ENCODE measurements around the gene GARNL3. TPM values are rescaled to one million over a fixed set of nuclear protein-coding genes. Genes with fewer than 3 reads are reported as not detected.

The GARNL3 gene
- total RNA-seq, 1 donor from 2014 or later: 22.9 TPM

DNA sequence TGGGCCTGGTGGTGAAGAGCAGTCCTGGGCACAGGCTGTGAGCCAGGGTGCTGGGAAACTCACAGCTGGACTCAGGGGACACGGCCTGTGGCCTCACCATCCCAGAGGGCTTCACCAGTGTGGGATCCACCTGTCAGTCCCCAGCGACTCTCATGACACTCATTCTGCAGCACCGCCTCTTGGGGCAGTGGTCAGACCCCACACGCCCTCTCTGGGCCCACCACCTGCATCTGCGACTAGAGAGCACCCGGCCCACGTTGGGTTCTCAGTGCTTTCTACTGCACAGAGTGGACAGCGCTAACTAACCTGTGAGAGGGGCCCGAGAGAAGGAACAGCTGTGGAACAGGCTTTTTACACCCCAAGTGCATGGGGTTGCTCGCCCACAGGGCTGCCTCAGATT is 45.8 kb upstream of the GARNL3 start:
- Histone ChIP-seq H3K9me3 (replicated peaks) (no peaks in the 10 kb centered on the region), H3K27ac (replicated peaks) (no peak overlapping the region), H3K4me1 (peaks cover 5% of the 10 kb centered on the region), H3K36me3 (peaks cover 5% of the 10 kb centered on the region), H3K27me3 (ENCODE audit: low read depth) (no peaks in the 10 kb centered on the region), H3K4me3 (no peak overlapping the region)
- intact Hi-C loops (cut with micrococcal nuclease): no loop called here
- no peak for DNase-seq
- TF ChIP-seq, protein P1, sequence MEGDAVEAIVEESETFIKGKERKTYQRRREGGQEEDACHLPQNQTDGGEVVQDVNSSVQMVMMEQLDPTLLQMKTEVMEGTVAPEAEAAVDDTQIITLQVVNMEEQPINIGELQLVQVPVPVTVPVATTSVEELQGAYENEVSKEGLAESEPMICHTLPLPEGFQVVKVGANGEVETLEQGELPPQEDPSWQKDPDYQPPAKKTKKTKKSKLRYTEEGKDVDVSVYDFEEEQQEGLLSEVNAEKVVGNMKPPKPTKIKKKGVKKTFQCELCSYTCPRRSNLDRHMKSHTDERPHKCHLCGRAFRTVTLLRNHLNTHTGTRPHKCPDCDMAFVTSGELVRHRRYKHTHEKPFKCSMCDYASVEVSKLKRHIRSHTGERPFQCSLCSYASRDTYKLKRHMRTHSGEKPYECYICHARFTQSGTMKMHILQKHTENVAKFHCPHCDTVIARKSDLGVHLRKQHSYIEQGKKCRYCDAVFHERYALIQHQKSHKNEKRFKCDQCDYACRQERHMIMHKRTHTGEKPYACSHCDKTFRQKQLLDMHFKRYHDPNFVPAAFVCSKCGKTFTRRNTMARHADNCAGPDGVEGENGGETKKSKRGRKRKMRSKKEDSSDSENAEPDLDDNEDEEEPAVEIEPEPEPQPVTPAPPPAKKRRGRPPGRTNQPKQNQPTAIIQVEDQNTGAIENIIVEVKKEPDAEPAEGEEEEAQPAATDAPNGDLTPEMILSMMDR (IDR thresholded peaks at IDR 0.05; ENCODE audit: borderline replicate concordance): no peak

DNA sequence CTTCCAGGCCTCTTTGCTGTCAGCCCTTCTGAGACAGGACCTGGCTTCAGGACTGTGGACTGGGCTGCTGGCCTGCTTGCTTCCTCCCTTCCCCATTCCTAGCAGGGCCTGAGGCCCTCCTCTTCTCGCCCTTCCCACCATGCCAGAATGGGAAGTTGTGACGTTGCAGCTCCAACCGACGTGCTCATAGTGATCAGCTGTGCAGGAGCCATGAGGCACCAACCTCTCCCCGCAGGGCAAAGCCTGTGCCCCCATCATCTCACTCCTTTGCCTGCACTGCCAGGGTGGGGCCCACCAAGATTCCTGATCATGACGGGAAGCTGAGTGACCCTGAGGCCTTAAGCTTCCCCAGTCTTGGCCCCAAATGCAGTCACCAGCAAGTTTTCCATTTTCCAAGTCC is 45.1 kb upstream of the GARNL3 start:
- Histone ChIP-seq H3K4me3 (no peak overlapping the region), H3K27me3 (ENCODE audit: low read depth) (no peaks in the 10 kb centered on the region), H3K27ac (replicated peaks) (no peak overlapping the region), H3K36me3 (peaks cover 5% of the 10 kb centered on the region), H3K4me1 (peaks cover 12% of the 10 kb centered on the region), H3K9me3 (replicated peaks) (no peaks in the 10 kb centered on the region)
- TF ChIP-seq, protein P1 (IDR thresholded peaks at IDR 0.05; ENCODE audit: borderline replicate concordance): no peak
- DNase-seq: no peak
- intact Hi-C loops (cut with micrococcal nuclease): no loop called here

DNA sequence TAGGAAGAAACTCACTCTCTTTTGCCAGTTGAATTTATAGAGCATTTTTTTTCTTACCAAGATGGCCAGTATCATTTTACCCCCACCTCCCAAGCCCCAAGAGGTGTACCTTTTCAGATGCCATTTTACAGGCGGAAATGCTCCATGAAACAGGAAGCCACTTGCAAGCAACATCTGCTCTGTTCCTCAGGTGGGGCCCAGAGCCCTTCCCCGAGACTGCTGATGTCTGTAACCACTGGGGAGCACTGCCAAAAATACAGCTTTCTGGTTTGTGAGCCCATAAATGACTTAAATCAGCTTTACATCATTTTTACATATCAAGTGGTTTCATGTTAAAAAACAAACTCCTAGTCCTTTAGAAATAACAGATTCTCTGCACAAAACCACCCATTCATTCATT is 42.9 kb upstream of the GARNL3 start:
- no peaks in the 10 kb centered on the region for H3K27me3 ChIP-seq (ENCODE audit: low read depth)
- H3K36me3 ChIP-seq: peaks cover 5% of the 10 kb centered on the region
- no peak overlapping the region for H3K4me3 ChIP-seq
- H3K9me3 ChIP-seq (replicated peaks): no peaks in the 10 kb centered on the region
- no peak for DNase-seq
- TF ChIP-seq, protein P1 (IDR thresholded peaks at IDR 0.05; ENCODE audit: borderline replicate concordance): no peak
- no peak overlapping the region for H3K27ac ChIP-seq (replicated peaks)
- peaks cover 23% of the 10 kb centered on the region for H3K4me1 ChIP-seq
- intact Hi-C loops (cut with micrococcal nuclease): loop anchor here (10.0 kb wide), 1 partner anchor 83 kb away; no protein-coding TSS in a partner anchor

DNA sequence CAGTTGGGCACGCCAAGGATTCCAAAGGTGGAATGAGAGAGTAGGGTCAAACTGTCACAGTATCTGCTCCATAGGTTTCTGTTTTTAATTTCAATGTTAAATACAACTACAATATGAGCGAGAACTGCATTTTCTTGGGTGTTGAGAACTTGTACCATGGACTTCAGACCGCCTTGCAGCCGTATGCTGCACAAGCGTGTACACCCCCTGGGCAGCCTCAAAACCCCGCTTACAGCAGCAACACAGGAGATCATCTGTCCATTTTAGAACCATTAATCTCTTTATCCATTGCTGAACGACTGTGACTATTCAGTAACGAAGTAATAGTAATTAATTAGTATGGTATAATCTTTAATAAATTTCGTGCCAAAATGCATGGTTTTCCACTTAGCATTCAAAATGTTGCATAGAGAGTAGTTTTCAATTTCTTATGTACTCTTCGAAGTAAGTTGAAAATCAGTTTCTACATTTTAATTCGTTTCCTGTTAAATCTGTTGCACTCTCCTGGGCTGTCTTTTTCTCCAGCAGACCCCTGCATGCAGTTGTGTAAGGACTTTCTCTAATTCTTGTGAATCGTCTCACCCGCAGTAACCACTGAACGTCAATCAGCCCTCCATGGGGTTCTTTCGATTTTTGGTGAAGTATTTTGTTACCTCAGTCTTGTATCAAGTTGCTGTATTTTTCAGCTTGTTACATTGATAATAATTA is 42.0 kb upstream of the GARNL3 start:
- Histone ChIP-seq H3K27me3 (ENCODE audit: low read depth) (no peaks in the 10 kb centered on the region), H3K4me3 (no peak overlapping the region), H3K27ac (replicated peaks) (no peak overlapping the region), H3K36me3 (peaks cover 5% of the 10 kb centered on the region), H3K9me3 (replicated peaks) (no peaks in the 10 kb centered on the region), H3K4me1 (peaks cover 23% of the 10 kb centered on the region)
- intact Hi-C loops (cut with micrococcal nuclease): loop anchor here (10.0 kb wide), 1 partner anchor 82 kb away; no protein-coding TSS in a partner anchor
- TF ChIP-seq, protein P1 (IDR thresholded peaks at IDR 0.05; ENCODE audit: borderline replicate concordance): no peak
- DNase-seq: no peak

DNA sequence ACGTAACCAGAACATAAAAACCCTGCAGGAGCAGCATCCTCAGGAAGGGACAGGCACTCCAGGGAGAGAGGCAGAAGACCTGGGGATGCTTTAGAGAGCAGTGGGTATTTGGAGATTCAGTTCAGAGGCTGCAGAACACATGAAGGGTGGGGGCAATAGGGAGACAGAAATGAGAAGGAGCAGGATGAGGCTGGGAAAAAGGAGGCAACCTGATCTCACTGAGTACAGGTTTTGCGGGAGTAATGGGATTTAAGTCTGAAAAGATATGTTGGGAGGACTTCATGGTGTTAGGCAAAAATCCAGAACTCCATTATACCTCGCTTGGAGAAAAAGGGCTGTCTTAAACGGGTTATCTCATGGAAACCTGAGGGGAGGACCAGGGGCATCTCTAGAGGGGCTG is 41.3 kb upstream of the GARNL3 start:
- H3K27me3 ChIP-seq (ENCODE audit: low read depth): no peaks in the 10 kb centered on the region
- H3K36me3 ChIP-seq: peaks cover 5% of the 10 kb centered on the region
- no peak overlapping the region for H3K27ac ChIP-seq (replicated peaks)
- intact Hi-C loops (cut with micrococcal nuclease): loop anchor here (10.0 kb wide), 1 partner anchor 82 kb away; no protein-coding TSS in a partner anchor
- TF ChIP-seq, protein P1 (IDR thresholded peaks at IDR 0.05; ENCODE audit: borderline replicate concordance): no peak
- no peak overlapping the region for H3K4me3 ChIP-seq
- no peak for DNase-seq
- no peaks in the 10 kb centered on the region for H3K9me3 ChIP-seq (replicated peaks)
- peaks cover 23% of the 10 kb centered on the region for H3K4me1 ChIP-seq

Measured in left ventricle myocardium inferior (tissue), 1 donor.